Right lobe of liver (tissue), 6 donors: ENCODE results near the gene ARHGEF40. TPM values are rescaled to one million over a fixed set of nuclear protein-coding genes. Genes with fewer than 3 reads are reported as not detected.
A peak's percentile ranks its signal among the peaks of the same experiment; 100 is the strongest.

Experiments
- ATAC-seq, 4 donors: fragments of 200-7000 bp; cut with Tn5 transposase; one replicate each; pipeline ENCODE4 v1.9.1; 2020; ENCODE audit warnings: mild to moderate bottlenecking in 4 of 4, moderate library complexity in 4 of 4
- DNase-seq, 3 donors: peaks; one replicate each; pipeline ENCODE4 v3.0.0-alpha.2; 2020
- H3K27ac ChIP-seq, 3 donors: fragments of 200-600 bp; one replicate each; pipeline ENCODE4 v1.8.0; 2022
- H3K27me3 ChIP-seq, 2 donors: fragments of 200-600 bp; one replicate each; pipeline ENCODE4 v1.8.0; 2022
- H3K36me3 ChIP-seq, 4 donors: fragments of 200-600 bp; sonication (generic) in 1 of 4; one replicate each; pipeline versions ENCODE4 v1.5.1 to v1.8.0; 2017 to 2022; ENCODE audit warnings: control low read depth in 1 of 4
- H3K4me1 ChIP-seq, 4 donors: fragments of 200-600 bp; sonication (generic) in 1 of 4; one replicate each; pipeline versions ENCODE4 v1.5.1 to v1.8.0; 2017 to 2022; ENCODE audit warnings: control low read depth in 1 of 4
- H3K4me3 ChIP-seq, 3 donors: fragments of 200-600 bp; one replicate each; pipeline ENCODE4 v1.8.0; 2022
- H3K9me3 ChIP-seq, 4 donors: fragments of 200-600 bp; sonication (generic) in 1 of 4; one replicate each; pipeline versions ENCODE4 v1.5.1 to v1.8.0; 2017 to 2022; ENCODE audit warnings: control low read depth in 1 of 4
- CTCF ChIP-seq, 4 donors: fragments of 200-600 bp in 3 of 4; fragments of 450-650 bp in 1 of 4; IDR thresholded peaks; one replicate each; pipeline versions ENCODE4 v1.5.1 to v1.8.0; 2016 to 2022; ENCODE audit warnings: antibody characterized with exemption in 4 of 4, mild to moderate bottlenecking in 2 of 4
- POLR2A ChIP-seq: fragments of 450-650 bp; IDR thresholded peaks from one replicate; pipeline ENCODE4 v1.6.1; 2017; ENCODE audit warnings: antibody characterized with exemption, mild to moderate bottlenecking
- WGBS: methylation state at CpG from one replicate; pipeline ENCODE4 v1.1.6; 2018; ENCODE audit warnings: low coverage, low lambda C conversion rate; ENCODE audit not compliant: insufficient coverage; ENCODE audit errors: missing lambda C conversion rate; 5-methylcytosine and 5-hydroxymethylcytosine counted together
- intact Hi-C, 2 donors: fragments of 100-400 bp; cut with DNase I; formaldehyde crosslinking; loops; one replicate each; pipeline versions ENCODE4 v1.11.2 to v1.14.1; 2022
- long read RNA-seq: library from polyadenylated mRNA; unstranded; transcript quantifications from one replicate; pipeline ENCODE4 v2.0.0, GENCODE V29; 2019
- total RNA-seq, 6 experiments: library from RNA; depleted of rRNA in 2 of 6; stranded (reverse); fragments of >200 nt in 2 of 6; fragmentation: NEBNext Ultra II Directional in 3 of 6; extraction: Animal tissue kit (Norgen Biotek cat#: 25700) in 3 of 6; gene quantifications; one replicate each; pipeline versions ENCODE4 v1.1.0 to v1.2.4, GENCODE V29; 2016 to 2023
- donor health status: DM: no; HTN: yes; CAD: no.
- donor health status: DM: no; HTN: no; CAD: no.
- donor health status: DM: no; HTN: no; CAD: no.
- donor health status: DM: no; HTN: yes; CAD: no.
- donor health status: DM: no; HTN: yes; CAD: no.

ARHGEF40 gene
- total RNA-seq, result 10 to 100 TPM; 17.1 to 35.8 (median 25.1) TPM
- long read RNA-seq, partial matches to known transcripts, result 3 of 3 reads
- long read RNA-seq, other reads (novel, unspliced or antisense), result 0 of 3 reads

GRCh38 chr14:21070083-21070609 is at the start of gene ARHGEF40:
ARHGEF40 (plus strand) TSS chr14:21070304; CDS start chr14:21070397, 93 bp downstream.
- Histone ChIP-seq H3K36me3 (no peaks in the 10 kb centered on the region), H3K4me3 (peak within 1 kb of the TSS; percentile 73 to 75 (median 74)), H3K27me3 (no peaks in the 10 kb centered on the region), H3K9me3 (no peaks in the 10 kb centered on the region), H3K27ac (peak within 1 kb of the TSS; percentile 65 to 72 (median 66)), H3K4me1 (peaks cover 0 to 25% (median 5%) of the 10 kb centered on the region in 4 donors)
- ATAC-seq (peak; percentile 50 to 79 (median 70)), DNase-seq (peak; percentile 74 to 81 (median 77))
- TF ChIP-seq CTCF (IDR thresholded peaks at IDR 0.05) (no peak), POLR2A (peak; percentile 61)
- WGBS, result 0% methylated on average over 25 of the region's 63 CpGs
- intact Hi-C loops, result no loop called here

- ATAC-seq (no peak), DNase-seq (no peak)
- H3K36me3 ChIP-seq, result peaks cover 0 to 50% (median 29%) of the 10 kb centered on the region in 4 donors
- TF ChIP-seq POLR2A (no peak), CTCF (IDR thresholded peaks at IDR 0.05) (no peak)
- no peaks in the 10 kb centered on the region for H3K9me3 ChIP-seq
- peaks cover 0 to 8% (median 2%) of the 10 kb centered on the region in 4 donors for H3K4me1 ChIP-seq
- WGBS, result 77% methylated on average over 4 of the region's 5 CpGs
- intact Hi-C loops, result no loop called here
- no peak overlapping the region for H3K27ac ChIP-seq
- no peaks in the 10 kb centered on the region for H3K27me3 ChIP-seq
- no peak overlapping the region for H3K4me3 ChIP-seq
Observed at GRCh38 chr14:21020977-21021545, 49.0 kb upstream of the ARHGEF40 start.

- Histone ChIP-seq H3K36me3 (peaks cover 0 to 43% (median 26%) of the 10 kb centered on the region in 4 donors), H3K4me3 (peak overlapping the region in 1 of 3 donors; percentile 98), H3K27me3 (no peaks in the 10 kb centered on the region), H3K4me1 (peaks cover 0 to 8% (median 2%) of the 10 kb centered on the region in 4 donors), H3K27ac (peak overlapping the region; percentile 72 to 89 (median 79)), H3K9me3 (no peaks in the 10 kb centered on the region)
- TF ChIP-seq CTCF (IDR thresholded peaks at IDR 0.05), result no peak
- no peak for TF ChIP-seq POLR2A
- ATAC-seq (no peak), DNase-seq (peak in 1 of 3 donors; percentile 37)
- WGBS, result 11% methylated on average over 4 of the region's 5 CpGs
- intact Hi-C loops, result no loop called here
Observed at GRCh38 chr14:21022686-21023085, 47.4 kb upstream of the ARHGEF40 start.

GRCh38 chr14:21023174-21023573 is 46.9 kb upstream of the ARHGEF40 start:
- peaks cover 0 to 38% (median 23%) of the 10 kb centered on the region in 4 donors for H3K36me3 ChIP-seq
- TF ChIP-seq CTCF (IDR thresholded peaks at IDR 0.05) (no peak), POLR2A (no peak)
- no peaks in the 10 kb centered on the region for H3K27me3 ChIP-seq
- peak overlapping the region; percentile 72 to 89 (median 79) for H3K27ac ChIP-seq
- intact Hi-C loops, result no loop called here
- H3K4me1 ChIP-seq, result peaks cover 0 to 8% (median 2%) of the 10 kb centered on the region in 4 donors
- WGBS, result no CpG with 5 or more reads among the region's 7 CpGs
- ATAC-seq (peak in 3 of 4 donors; percentile 10 to 31 (median 29)), DNase-seq (peak in 2 of 3 donors; percentile 43 to 58)
- peak overlapping the region in 2 of 3 donors; percentile 98 to 100 for H3K4me3 ChIP-seq
- no peaks in the 10 kb centered on the region for H3K9me3 ChIP-seq
